Measurements from ENCODE around the gene SUN2. TPM values are rescaled to one million over a fixed set of nuclear protein-coding genes. Genes with fewer than 3 reads are reported as not detected.

The SUN2 gene
- total RNA-seq, 1 experiment from 2014 or later: 136 TPM

DNA sequence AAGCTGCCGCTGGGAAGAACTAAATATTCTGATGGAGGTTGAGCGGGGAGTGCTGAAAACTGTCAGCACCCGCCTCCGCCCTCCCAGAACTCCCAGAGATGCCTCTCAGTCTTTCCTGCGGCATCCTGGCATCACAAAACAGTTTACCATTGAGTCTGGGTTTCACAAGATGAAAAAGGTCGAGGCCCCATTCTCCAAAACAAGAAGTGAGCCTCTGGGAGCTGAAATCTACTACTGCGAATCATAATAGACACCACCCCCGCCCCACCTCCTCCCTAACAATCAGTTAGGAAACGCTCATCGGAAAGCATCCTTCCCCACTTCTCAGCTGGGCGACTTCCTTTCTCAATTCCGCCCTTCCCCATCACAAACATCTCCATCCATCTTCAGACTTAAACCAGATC is 1.0 kb downstream of the SUN2 start:
- DNase-seq (ENCODE audit: low read depth): peak; percentile 31

DNA sequence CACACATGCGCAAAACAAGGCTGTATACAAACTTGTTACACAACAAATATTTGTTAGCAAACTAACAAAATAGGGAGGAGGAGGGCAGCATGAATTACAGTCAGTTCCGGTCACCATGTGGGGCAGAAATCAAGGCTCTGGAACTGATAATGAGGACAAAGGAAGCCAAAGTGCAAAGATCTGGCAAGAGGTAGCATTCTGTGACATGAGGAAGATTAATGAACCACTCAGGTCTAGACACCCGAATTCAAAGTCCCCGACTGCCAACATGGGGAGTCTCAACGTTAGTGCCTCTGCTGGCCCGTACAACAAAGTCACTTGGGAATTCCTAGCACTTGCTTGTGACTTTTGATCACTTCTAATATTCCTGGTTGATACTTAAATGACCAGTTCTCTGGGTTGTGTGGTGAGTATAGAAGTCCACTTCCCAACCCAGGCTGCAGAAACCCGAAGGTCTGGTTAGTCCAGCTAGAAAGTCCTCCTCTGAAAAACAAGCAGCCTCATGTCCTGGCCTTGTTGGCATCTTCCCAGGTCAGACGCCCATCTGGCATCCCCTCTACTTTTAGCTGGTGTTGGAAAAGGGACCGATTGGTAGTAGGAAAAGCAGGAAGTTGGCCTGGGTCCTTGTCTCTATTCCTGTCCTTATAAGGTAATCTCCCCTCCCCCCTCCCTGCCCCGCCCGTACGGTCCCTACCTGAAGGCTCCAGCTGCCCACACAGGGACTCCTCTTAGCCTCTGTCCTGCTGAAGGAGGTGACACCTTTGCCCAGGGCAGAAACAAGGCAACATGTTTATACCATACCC is 1.6 kb downstream of the SUN2 start:
- peak; percentile 50 for DNase-seq (ENCODE audit: low read depth)

DNA sequence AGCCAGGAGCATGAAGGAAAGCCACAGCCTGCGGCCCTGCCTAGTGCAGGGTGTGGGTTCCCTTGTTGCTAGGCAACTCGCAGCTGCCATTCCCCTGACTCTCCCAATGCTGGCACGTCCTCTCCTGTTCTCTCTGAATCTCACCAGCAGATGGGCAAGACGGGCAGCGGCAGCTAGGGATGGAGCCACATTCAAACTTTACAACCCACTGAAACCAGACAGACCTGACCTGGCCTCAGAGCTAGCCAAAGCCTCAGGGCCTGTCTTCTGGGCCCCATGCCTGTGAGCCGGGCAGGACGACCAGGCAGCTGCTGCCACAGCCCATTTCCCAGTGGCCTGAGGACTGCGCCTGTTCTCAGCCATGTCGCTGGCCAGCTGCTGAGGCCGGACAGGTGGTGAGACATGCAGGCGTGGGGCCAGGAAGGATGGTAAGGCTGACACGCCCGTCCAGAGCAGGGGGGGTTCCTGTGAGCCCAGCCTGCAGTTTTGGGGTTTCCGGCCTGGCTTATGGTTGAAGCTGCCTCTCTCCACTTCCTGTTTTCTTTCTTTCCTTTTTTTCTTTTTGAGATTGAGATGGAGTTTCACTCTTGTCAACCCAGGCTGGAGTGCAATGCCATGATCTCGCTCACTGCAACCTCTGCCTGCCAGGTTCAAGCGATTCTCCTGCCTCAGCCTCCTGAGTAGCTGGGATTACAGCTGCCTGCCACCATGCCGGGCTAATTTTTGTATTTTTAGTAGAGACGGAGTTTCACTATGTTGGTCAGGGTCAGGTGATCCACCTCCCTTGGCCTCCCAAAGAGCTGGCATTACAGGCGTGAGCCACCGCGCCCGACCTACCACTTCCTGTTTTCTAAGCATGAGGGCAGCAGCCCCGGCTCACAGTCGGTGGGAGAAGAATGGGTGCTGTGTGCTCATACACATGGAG is 4.1 kb downstream of the SUN2 start:
- DNase-seq (ENCODE audit: low read depth): peak; percentile 96

DNA sequence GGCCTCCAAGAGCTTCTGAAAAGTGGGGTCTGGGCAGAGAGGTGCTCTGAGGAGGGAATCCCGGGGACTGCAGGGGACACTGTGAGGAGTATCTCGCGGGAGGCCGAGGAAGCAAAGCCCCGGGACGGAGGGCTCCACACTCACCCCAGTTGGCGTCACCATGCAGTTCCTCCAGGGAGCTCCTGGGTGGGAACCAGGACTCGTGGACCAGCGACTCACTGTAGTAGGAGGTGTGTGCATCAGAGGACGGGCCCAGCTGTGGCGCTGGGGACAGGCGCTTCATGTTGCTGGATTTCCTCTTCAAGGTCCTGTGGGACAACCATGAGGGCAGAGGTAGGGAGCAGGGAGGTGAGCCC is 4.8 kb downstream of the SUN2 start:
- DNase-seq (ENCODE audit: low read depth): no peak

DNA sequence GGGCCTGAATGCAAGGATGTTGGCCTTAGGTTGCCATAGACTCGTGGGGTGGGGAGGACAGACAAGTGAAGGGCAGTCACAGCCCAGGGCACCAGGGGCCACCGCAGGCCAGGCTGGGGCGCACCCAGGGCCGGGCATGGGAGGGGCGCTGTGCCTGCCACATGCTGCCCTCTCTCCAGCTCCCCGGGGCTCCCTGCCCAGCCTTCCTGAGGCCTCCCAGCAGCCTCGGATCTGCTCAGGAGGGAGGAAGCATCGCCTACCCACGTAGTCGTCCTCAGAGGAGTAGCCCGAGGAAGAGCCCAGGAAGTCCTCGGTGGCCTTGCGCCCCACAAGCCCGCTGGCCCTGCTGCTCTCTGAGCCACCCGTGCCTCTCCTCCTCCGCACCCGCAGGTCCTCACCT is 5.2 kb downstream of the SUN2 start:
- no peak for DNase-seq (ENCODE audit: low read depth)

DNA sequence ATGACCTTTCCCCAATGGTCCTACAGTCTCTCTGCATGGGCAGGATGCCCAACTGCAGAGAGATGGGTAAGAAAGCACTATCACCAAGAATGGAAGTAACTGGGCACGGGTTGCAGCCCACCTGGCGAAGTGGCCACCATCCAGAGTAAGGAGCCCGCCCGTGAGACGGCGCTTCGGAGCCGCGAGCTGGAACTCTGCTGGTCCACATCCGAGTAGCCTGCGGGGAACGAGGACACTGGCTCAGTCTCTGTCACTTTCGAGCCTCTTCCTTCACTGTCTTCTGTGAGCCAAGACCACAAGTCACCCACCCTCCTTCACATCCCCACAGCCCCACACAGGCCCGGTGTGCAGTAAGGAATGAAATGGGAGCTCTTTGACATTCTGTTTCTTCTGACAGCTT is 5.7 kb downstream of the SUN2 start:
- no peak for DNase-seq (ENCODE audit: low read depth)

DNA sequence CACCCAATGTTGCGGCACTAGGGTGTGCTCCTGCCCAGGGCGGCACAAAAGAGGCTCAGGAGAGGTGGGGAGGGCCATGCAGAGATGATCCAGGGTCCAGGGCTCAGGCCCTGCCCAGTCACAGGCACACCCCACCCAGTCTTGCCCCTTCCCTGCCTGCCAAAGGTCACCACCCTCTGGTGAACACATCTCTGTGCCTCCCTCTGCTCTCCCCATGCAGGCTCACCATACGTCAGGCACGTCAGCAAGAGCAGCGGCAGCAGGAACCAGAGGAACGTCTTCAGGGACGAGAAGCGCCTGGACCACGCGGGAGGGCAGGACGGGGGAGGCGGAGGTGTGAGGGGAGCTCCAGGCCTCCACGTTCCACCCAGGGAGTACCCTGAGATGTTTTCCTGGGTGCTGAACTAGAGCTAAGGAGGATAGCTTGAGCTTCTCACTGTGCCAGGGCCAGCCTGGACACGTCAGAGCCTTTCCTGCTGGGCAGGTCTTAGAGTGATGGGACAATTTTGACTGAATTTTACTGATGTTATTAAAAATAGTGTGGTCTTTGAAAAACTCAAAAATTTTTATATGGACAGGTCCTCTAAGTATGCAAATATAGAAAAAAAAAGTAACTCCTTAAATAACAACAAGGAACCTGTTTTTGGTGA is 7.2 kb downstream of the SUN2 start:
- no peak for DNase-seq (ENCODE audit: low read depth)

DNA sequence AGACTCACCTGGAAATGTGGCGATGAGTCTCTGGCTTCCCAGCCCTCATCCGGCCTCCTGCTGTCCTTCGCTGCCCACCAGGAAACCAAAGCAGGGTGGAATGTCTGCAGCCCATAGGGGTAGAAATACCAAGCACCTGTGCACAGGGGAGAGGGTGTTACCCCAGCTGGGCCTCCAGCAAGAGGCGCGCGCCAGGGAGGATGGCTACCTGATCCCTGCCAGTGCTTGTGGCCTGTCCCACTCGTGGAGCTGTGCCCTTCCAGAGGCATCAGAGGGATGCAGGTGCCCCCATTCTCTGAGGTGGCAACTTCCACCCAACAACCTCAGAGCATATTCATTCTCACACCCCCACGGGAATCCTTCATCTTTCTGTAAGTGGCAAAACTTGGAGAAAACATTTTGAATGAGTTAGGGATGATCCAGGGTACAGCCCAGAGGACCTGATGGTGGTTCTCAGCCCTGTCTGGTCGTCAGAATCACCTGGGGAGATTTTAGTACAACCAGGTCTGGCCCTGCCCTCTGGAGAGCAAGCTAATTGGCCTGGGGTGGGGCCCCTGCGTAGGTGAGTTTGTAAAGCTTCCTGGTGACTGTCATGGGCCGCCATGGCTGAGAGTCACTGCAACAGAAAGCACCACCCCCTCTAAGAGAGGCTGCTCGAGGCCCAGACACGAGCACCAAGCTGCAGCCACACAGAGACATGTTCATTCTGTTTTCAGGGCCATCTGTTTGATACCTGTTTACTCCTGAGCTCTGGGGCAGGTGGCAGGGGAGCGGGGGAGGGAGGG is 9.9 kb downstream of the SUN2 start:
- DNase-seq (ENCODE audit: low read depth): no peak

DNA sequence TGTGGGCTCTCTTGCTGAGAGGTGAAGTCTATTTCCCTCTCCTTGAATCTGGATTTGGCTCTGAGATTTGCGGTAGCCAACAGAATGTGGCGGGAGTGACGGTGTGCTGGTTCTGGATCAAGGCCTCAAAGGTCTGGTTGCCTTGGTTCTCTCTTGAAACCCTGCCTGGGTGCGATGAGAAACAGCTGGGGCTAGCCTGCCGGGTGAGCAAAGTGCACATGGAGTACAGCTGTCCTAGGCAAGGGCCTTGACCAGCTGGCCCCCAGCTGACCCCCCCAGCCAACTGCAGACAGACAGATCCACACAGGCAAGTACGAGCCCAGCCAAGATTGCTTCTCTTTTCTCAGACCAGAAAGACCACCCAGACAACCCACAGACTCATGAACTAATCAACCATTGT is 10.8 kb downstream of the SUN2 start:
- peak; percentile 67 for DNase-seq (ENCODE audit: low read depth)

DNA sequence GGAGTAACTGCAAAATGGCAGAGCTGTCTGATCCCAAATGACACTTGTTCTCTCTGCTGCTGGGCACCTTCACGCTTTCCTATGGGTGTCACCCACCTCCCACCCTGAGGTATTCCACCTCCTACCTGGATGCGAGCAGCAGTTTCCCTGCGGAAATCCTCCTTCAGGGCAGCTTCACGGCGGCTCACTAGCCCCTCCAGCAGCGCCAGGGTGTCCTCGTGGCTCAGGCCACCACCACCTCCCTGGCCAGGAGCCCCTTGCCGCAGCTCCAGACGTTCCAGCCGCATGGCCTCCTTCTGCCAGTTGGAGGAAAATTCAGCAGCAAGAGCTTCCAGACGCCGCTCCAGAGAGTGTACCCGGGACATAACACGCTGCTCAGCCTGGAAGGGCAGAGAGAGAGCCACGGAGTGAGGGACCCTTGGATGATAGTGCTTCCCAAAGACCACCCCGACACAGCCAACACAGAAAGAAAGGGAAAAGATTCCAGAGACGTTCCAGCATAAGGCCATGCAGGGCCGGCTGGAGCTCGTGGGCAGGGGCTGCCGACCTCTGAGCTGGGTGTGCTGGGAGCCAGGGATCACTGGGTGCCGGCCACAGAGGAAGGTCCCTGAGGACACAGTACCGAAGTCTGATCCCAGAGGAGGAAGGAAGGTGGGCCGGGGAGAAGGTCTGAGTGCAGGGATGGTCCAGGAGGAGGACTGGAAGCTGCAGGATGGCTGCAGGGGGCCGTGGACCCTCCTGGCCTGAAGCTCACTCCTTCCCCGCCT is 13.4 kb downstream of the SUN2 start:
- DNase-seq (ENCODE audit: low read depth): no peak

DNA sequence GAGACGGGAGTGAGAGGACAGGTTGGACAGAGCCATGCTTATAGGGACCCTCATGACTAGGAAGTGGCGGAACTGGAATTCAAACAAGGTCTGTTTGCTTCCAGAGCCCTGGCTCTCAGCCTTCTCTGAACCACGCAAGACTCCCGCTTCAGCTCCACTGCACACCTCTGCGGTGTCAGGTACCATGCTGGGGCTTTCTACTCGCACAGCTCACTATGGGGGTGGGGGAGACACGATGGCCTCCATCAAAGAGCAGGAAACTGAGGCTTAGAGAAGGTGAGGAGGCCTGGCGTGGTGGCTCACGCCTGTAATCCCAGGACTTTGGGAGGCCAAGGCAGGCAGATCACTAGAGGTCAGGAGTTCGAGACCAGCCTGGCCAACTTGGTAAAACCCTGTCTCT is 14.2 kb downstream of the SUN2 start:
- DNase-seq (ENCODE audit: low read depth): no peak

DNA sequence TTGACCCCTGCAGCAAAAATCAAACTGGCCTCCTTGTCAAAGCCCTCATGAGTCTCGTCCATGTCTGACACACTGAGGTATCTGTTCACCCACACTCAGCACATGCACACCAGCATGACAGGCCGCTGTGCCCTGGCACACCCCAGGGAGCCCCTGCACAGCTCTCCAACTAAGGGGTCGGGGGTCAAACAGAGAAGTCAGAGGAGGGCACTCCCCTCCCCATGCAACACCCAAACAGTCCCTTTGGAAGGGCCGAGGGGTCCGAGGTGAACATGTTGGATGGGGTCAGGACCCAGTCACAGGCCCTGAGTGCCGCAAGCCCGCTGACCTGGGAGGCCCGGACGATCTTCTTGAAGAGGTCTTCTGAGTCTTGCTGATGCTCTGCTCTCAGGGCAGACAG is 14.6 kb downstream of the SUN2 start:
- no peak for DNase-seq (ENCODE audit: low read depth)

DNA sequence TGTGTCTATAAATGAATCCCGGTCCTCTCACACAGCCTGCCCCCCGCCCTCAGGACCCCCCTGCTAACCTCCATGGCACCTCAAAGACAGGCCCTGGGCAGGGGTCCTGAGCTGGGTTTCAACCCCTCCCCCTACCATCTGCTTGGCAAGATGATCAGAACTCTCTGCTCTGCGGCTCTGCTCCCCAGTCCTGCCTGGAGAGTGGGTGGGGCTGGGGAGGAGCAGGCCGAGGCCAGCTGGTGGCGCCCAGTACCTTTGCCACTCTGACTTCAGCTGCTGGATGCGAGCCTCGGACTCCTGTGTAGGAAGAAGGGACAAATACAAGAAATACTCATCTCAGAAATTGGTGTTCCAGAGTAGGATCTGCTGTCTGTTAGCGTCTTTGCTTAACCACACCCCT is 15.0 kb downstream of the SUN2 start:
- no peak for DNase-seq (ENCODE audit: low read depth)

DNA sequence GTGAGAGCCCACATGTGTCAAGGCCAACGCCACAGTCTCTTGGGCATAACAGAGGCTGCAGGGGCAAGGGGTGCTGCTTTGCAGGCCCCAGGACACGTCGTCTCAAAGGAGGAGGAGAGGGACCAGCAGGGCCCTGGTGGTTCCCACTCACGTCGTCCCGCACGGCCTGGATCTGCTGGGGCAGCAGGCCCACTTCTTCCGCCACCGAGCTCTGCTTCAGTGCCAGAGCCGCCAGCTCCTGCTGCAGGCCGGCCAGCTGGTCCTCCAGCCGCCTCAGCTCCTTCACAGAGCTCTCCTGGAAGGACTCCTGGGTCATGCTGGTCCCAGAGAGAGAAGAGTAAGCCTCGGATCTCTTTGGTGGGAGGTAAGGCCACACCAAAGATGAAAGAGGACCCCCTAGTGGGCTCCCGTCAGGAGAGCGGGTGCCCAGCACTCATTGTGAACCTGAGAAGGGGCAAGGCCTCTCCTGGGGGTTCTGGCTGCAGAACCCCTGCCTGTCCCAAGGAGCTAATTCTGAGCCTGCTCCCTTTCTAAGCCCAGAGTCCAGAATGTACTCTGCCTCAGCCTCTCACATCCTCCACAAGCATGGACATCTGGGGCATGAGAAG is 15.6 kb downstream of the SUN2 start:
- DNase-seq (ENCODE audit: low read depth): no peak

DNA sequence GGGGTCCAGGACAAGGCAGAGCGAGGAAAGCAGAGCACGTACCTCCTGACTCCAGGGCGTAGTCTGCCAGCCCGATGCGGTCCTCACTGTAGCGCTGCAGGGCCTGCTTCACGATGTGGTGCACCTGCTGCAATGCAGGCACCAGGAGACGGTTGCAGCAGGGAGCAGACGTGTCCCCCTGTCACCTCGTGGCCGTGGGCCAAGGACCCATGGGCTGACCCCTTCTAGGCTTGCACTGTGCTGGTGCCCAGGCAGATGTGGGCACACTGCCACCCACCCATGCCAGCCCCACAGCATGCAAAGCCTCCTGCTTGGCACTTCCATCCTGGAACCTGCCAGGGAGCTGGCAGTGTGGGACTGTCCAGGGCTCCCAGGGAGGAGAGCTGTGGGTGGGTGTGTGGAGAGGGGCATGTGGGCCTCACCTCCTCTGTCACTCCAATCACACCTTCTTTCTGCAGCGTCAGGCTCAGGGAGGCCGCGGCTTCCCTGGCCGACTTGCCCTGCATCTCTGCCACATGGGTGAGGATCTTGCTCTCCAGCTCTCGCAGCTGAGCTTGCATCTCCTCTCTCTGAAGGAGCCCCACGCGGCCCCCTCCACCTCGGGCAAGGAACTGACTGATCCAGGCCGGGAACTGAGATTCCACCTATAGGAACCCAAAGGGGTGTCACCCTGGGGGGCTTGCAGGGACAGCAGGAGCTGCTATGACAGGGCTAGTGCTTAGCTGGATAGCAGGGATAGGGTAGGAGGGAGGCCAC is 16.3 kb downstream of the SUN2 start:
- no peak for DNase-seq (ENCODE audit: low read depth)

DNA sequence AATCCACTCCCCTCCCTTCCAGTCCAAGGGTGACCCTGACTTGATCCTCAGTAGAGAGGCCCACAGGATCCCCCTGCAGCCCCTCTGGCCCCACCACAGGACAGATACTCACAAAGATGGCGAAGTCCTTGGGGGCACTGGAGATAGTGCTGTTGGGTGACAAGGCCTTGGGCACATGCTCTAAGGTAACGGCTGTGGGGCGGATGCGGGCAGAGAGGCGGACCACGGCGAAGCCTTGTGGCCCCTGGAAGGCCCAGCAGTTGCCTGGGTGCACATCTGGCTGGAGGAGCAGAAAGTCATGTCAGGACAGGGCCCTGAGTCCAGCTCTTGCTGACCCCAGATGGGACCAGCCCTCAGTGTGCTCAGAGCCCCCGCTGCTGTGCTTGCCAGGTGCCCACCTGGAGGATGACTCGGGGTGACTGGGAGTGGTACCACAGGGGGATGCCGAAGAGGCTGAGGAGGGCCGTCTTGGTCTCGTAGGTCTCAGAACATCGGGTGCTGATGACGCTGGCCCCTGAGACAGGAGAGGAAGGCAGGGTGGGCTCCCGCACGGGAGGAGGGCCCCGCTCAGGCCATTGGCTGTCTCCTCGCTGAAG is 17.2 kb downstream of the SUN2 start:
- DNase-seq (ENCODE audit: low read depth): no peak

DNA sequence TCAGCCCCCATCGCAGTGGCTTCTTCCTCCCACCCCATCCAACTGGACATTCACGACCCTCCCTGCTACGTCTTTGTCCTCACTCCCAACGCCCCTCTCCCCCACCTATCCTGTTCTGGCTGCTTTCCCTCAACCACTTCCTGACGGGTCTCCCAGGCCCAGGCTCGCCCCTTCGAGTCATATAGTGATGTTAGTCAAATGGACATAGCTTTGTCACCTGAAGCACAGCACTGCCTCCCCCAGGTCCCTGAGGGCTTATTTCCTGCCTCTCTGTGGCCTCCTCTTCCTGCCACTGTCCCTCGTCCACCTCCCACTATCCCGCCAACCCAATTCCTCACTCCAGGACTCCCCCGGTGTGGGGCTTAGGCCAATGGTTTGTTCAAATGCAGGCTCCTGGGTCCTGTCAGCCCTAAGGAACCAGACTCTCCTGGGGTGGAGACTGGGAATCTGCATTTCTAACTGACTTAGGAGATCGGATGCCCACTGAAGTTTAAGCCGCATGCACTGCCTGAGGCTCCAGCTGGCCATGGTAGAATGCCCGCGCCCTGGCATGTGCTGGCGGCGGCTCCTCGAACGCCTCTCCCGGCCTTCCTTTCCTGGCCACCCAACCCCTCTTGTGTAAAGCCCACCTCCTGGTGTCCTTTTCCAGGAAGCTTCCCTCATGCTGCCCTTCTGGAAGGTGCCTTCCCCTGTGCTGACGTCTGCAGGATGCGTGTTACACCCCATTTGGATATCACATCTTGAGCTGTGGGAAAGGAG is 18.3 kb downstream of the SUN2 start:
- DNase-seq (ENCODE audit: low read depth): no peak

DNA sequence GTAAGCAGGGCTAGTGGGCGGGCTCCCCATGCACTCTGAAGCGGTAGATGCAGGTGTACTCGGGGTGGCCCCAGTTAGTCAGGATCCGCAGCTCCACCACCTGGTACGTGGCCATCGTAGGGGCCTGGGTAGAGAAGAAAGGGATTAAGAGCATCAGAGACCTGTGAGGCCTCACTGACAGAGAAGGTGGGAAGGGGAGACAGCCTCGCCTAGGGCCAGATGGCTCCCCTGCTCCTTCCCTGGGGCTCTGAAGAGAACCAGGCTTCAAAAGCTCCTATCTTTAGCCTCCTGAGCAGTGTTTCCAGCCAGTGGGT is 19.6 kb downstream of the SUN2 start:
- no peak for DNase-seq (ENCODE audit: low read depth)
